8988T (cell line): ENCODE measurements around the gene MYO1D.
"Not testable (repeated sequence)": the region's sequence is repeated elsewhere in the genome, so short reads cannot be mapped to it uniquely, and the experiment has no call there.

Experiments used
- DNase-seq: peaks from one replicate; pipeline ENCODE4 v3.0.0; 2011

Gene MYO1D

DNA sequence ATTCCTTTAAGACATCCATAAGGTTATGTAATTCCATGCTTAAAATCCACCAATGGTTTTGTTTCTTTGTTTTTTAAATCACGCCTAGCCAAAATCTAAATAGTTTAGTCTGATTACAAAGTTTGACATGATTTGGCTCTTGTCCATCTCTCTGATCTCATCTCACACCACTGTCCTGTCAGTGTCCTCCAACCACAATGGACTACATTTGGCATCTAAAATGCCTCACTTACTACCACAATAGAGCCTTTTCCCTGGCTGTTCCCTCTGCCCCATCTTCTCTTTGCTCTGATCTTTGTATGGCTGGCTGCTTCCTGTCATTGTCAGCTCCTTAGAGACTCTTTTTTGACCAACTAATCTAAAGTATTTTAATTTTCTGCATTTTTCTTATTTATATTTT lies 157.2 kb downstream of the MYO1D start:
- no peak for DNase-seq

DNA sequence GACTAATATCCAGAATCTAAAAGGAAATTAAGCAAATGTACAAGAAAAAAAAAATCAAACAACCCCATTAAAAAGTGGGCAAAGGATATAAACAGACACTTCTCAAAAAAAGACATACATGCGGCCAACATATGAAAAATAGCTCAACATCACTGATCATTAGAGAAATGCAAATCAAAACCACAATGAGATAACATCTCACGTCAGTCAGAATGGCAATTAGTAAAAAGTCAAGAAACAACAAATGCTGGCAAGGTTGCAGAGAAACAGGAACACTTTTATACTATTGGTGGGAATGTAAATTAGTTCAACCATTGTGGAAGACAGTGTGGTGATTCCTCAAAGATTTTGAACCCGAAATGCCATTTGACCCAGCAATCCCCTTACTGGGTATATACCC lies 162.0 kb downstream of the MYO1D start:
- not testable (repeated sequence) for DNase-seq

DNA sequence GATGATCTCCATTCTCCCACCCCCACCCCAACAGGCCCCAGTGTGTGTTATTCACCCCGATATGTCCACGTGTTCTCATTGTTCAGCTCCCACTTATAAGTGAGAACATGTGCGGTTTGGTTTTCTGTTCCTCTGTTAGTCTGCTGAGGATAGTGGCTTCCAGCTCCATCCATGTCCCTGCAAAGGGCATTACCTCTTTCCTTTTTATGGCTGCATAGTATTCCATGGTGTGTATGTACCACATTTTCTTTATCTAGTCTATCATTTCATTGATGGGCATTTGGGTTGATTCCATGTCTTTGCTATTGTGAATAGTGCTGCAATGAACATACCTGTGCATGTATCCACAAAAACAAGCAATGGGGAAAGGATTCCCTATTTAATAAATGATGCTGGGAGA lies 162.7 kb downstream of the MYO1D start:
- DNase-seq: not testable (repeated sequence)

DNA sequence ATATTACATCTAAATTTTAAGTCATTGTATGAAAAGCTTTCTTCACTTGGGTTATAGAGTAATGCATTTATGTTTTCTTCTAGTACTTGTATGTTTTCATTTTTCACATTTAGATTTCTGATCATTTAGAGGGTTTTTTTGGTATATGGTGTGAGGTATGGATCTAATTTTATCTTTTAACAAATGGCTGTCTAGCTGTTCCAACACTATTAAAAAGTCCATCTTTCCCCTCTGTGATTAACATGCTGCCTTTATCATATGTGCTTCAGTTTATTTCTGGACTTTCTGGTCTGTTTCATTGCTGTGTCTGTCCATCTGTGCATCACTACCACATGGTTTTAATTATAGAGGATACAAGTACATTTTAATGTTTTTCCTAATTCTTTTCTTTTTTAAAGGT lies 163.8 kb downstream of the MYO1D start:
- no peak for DNase-seq

DNA sequence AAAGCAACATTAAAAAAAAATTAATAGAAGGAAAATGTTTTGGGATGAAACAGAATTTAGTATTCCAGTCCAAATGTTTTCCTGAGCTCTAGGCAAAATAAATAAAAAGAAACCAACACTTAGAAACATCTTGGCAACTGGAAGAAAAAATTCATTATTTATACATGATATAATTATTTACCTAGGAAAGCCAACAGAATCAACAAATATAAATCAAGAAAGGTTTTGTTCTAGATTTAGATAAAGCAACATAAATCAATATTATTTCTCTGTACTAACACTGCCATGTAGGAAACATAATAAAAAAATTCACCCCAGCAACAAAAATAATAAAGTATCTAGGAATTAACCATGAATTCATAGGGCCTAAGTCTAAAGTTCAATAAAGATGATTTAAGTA lies 167.4 kb downstream of the MYO1D start:
- no peak for DNase-seq

DNA sequence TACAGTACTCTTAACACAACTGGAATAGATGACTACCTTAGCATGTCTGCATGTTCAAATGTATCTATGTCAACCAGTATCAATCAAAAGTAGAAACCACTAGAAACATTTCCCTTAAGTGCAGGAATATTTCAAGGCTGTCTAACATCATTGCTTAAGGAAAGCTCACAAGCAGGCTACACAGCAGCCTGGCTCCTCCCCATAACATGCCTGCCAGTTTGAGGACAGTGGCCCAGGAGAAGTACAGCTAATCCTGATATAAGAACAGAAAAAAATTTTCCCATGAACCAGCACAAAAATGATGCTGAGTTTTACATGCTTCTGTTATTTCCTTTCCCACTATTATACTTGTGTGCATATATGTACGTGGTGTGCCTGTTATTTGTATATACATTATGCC lies 175.1 kb downstream of the MYO1D start:
- no peak for DNase-seq

DNA sequence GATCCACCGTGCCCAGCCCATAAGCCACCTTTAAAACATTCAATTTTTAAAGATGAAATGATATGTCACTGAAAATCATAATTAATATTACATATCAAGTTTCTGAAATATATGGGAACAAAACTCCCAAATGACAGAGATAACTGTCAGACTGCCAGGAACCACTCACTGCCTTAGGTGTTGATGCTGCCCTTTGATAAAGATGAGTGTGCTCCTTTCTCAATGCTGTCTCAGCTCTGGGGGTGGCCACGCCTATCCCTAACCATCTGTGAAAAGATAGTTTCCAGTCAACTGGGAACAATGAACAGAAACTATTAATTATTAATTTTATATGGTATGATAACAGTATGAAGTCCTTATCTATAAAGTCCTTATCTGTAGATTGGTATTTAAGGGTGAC lies 177.7 kb downstream of the MYO1D start:
- DNase-seq: no peak

DNA sequence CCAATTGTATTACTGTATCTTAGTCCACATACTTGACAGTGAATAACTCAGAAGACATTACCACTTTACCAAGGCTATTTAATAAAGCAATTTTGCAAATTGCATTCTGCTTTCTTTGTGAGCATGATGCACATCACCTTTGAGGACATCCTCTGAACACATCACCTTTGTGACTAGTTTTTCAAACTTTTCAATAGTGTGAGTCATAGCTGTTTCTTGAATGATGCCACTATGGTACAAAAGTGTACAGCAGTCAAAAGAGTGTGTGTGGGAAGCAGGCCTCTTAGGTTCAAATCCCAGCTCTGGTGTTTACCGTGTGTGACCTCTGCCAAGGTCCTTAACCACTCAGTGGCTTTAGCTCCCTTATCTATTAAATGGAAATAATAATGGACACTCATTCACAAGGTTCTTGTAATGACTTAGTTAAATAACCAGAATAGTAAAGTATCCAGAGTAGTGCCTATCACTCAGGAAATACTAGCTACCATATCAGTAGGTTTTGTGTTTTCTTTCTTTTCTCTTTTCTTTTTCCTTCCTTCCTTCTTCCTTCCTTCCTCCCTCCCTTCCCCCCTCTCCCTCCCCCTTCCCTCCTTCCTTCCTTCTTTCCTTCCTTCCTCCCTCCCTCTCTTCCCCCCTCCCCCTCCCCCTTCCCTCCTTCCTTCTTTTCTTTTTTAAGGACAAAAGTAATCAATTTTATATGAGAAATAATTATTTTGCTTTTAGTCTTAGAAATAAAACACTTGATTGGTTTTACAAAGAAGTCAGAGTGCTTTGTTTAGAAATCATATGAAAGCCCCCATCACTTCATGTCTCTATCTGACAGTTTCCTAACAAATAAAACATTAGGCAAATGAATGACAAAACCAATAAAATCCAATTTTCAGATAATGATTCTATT lies 178.9 kb downstream of the MYO1D start:
- no peak for DNase-seq

DNA sequence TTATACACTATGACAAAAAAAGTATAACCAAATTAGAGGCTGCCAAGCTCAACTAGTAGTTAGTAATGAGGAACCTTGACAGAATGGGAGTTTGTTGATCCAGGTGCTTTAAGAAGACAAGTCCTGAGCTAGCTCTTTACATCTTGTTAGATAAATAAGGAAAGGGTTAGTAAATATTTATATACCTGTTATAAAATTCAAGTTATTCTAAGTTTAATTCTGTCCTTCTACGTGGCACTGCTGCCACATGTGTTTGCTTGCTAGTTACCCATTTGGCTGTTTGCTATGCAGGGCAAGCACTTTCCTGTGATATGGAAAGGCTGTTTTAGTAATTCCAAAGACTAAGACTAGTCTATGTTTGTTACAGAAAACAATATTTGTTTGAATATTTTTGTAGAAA lies 180.5 kb downstream of the MYO1D start:
- DNase-seq: no peak

DNA sequence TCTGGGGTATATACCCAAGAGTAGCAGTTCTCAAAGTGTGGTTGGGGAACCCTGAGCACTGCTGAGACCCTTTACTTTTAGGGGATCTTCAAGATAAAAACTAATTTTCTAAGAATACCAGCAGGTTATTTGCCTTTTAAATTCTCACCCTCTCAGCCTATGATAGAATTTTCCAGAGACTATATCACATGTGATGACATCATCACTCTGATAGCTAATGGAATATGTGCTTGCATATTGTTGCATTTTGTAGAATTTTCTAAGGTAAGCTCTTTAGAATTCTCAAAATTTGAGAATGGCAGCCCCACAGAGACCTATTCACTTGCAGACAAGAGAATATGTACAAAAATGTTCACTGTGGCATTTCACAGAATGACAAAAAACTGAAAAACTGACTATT lies 181.1 kb downstream of the MYO1D start:
- DNase-seq: no peak

DNA sequence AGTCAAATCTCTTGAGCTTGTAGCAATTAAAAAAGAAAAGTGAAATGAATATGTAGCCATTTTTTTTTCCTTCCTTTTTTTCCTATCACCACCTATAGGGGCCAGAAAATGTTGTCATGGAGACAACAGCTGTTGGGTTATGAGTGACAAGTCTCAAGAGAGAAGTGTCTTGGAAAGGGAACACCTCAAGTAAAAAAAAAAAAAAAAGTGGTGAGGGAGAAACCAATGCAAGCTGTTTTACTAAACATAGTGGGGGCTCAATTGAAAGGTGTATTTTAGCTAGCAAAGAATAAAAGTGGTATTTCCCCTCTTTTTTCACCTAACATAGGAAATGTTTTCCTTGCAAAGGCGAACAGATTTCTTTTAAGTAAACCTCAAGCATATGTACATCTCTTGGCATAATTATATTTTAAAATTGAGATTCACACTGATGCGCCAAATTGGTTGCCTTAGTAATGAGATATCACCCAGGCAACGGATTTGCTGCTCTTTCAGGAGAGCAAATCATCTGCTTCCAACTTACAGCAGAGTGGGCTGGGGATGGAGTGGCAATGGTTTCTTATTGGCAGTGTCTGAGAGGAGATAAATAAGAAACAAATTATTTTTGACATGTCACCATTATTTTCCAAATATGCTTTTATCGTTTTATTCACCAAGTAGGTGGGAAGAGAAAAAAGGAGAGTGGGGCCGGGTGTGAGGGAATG lies 183.6 kb downstream of the MYO1D start:
- no peak for DNase-seq

DNA sequence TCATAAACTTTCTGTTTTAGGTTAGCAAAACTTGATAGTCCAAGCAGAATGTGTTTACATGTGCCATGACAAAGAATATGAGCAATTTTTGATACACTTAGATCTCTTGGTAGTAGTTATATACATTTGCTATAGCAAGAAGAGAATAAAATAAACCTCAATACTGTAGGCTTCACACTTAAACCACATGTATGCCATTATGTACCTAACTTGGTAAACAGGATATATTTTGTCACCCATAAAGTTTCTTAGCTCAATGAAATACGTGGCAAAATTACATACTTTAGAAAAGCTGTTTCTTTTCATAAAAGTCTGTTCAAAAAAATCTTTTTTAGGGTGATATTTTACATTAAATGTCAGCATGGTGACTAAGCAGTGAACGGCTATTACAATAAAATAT lies 184.7 kb downstream of the MYO1D start:
- DNase-seq: no peak

DNA sequence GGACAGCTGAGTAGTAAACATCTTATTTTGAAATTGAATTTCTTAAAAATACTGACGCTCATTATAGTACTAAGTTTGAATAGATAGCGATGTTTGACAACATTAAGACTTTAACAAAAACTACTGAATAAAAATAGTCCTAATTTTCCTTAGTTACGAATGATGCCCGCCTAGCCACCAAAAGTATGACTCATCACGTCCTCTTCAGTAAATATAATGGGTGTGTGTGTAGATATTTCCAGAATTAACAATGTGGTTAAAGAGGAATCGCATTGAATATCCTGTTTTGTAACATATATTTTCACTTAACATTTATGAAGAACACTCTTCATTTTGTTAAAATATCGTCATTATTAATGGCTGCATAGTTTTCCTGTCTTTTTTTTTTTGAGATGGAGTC lies 187.6 kb downstream of the MYO1D start:
- DNase-seq: no peak

DNA sequence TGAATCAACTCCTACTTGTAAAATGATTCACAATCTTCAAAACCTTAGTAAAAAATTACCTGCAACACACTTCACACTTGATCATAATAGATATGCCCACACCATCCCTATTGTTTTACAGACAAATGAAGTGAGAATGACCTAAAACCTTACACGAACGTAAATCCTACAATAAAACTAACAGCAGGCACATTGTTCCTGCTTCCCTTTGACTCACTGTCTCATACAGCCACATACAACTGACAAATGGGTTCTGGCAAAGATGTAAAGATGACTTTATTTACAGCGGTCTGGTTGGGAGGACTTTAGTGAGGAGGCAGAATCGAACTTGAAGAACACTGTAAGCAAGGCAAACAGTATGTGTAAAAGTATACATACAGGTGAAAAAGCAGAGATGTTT lies 188.7 kb downstream of the MYO1D start:
- DNase-seq: no peak

DNA sequence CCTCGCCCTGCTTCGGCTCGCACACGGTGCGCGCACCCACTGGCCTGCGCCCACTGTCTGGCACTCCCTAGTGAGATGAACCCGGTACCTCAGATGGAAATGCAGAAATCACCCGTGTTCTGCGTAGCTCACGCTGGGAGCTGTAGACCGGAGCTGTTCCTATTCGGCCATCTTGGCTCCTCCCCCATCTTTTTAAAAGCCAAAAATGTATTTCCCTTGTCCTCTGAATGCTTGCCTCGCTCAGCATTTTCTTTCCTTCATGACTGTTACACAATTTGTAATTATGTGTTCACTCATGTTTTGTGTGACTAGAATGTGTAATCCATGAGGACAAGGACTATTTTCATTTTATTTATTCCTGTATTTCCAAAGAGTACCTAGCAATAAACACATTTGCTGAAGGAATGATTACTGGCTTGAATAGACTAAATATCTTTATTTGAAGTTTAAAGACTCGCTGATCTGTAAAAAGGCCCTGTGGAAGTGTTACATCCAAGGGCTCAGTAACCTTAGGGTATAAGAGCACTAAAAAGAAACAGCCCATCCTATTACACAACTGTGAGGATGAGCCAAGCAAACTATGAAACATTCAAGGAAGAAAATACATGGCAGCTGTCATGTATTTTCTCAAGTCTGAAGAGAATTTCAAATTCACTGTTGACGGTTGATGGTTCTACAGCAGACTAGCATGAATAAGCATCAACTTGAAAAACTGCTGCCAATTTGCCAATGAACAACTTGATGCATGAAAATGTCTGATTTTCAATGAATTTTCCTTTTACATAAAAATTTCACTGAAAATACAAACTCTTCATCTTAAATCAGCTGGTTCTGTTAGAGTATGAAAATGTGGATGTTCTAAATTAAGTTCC lies 192.6 kb downstream of the MYO1D start:
- no peak for DNase-seq

DNA sequence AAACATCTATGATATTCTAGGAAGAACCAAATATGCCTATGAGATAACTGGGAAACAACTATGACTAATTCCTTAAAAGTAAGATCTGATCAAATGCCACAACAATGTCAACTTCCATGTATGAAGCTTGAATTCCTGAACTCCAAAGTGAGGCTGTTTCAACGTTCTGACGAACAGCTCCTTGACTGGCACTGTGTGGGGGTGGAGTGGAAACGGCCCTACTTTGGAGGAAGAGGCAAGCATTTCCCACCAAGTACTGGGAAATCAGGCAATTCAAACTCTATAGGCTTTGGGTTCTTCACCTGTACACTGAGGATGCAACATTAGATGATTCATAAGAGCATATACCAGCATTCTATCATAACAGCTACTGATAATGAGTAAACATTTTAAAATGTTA lies 203.0 kb downstream of the MYO1D start:
- no peak for DNase-seq

DNA sequence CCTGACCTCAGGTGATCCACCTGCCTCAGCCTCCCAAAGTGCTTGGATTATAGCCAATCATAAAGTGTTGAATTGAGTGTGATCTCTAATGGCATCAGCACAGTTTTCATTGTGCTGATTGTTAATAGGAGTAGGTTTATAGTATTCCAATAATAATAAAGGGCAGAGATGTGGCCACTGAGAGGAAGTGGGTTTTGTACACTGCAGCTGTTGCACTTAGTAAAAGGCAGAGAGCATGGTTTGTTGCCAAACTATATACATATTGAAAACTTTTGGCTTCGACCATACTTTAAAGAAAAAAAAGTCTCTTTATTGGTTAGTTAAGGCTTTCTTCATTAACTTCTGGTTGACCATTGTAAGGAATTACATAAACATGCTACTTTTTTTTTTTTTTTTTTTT lies 204.2 kb downstream of the MYO1D start:
- no peak for DNase-seq

DNA sequence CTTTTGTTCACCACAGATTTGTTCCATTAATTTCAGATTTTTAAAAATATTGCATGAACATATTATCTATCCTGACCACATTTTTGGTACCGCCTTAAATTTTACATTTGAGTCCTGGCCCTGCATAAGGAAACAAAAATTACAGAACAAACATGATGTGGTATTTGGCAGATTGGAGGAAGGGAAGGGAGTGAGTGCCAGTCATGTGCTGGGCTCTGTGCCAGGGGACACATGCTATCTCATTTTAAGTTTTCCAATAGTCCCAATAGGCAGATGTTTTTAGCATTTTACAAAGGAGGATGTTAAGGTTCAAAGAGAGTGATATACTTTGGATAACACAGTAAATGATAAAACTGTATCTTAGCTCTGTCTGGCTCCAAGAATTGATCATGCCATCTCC lies 205.0 kb downstream of the MYO1D start:
- DNase-seq: no peak

DNA sequence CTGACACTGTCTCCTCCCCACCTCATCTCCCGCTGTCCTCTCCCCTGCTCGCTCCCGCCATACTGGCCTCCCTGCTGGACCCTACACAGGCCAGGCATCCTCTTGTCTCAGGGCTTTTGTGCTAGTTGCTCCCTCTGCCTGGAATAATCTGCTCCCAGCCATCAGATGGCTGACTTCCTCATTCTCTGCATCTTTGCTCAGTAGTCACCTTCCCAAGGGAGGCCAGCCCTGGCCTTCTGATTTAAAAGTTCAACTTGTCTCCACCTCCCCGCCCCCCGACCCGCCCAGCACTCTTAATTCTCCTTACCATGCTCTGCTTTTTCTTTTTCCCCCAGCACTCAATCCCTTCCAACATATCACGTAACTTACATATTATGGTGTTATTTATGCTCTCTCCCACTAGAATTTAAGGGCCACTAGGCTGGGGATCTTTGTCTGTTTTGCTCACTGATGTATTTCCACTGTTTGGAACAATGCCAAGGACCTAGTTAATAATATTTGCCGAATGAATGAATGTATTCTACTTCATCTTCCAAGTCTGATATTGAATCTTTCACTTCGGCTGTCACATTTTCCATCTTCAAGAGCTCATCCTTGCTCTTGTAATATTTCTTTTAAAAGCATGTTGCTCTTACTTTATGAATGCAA lies 211.9 kb downstream of the MYO1D start:
- DNase-seq: no peak

DNA sequence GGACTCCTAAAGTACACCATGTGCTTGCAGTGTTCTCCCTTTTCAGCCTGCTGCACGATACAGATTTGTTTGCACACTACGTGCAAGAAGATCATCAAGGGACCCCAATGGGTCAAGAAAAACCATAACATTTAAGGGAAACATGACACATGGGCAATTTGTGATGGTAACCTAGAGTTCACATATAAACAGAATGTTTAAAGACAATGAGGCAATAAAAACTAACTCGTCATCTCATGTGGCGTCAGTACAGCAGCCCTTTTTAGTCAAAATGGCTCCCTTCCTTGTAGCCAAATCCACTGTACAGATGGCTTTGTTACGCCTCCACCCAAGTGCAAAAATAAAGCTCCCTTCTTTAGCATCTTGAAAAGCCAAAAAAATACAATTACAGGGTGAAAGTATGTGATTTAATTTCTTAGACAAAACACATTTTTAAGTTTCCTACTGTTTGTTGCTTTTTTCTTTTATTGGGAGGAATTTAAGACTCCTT lies 216.4 kb downstream of the MYO1D start:
- DNase-seq: no peak

DNA sequence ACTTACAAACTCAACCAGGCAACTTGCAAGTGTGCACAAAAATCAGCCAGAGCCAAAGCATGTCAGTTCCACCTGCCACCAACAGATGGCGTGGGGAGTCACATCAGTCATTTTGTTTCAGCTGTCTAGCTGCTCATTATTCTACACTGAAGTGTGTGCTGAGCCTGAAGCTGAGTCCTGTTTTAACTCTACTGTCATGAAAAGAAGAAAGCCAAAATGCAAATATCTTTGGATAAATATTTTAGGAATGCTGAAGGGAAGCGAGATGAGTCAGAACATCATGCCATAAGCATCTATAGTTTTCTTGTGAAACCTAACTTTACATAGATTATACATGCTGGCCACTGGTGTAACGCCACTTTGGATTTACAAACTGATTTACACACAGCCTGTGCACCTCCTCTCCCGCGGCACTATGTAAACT lies 217.5 kb downstream of the MYO1D start:
- DNase-seq: peak; percentile 14
